ENCODE results near the gene BCKDK.

Gene BCKDK

GRCh38 chr16:31127182-31127581, 19.0 kb downstream of the BCKDK start:
- TF ChIP-seq CTCF (IDR thresholded peaks at IDR 0.05; ENCODE audit: low read depth, low read length, missing control alignments), result no peak
- DNase-seq (ENCODE audit: extremely low read depth, low read depth), result no peak
- no peak overlapping the region for H3K4me3 ChIP-seq (replicated peaks; ENCODE audit: low read depth, low read length)

GRCh38 chr16:31128711-31129567, 20.8 kb downstream of the BCKDK start:
- H3K4me3 ChIP-seq (replicated peaks; ENCODE audit: low read depth, low read length), result no peak overlapping the region
- DNase-seq (ENCODE audit: extremely low read depth, low read depth), result no peak
- no peak for TF ChIP-seq CTCF (IDR thresholded peaks at IDR 0.05; ENCODE audit: low read depth, low read length, missing control alignments)

GRCh38 chr16:31129568-31130335, 21.6 kb downstream of the BCKDK start:
- TF ChIP-seq CTCF (IDR thresholded peaks at IDR 0.05; ENCODE audit: low read depth, low read length, missing control alignments), result no peak
- H3K4me3 ChIP-seq (replicated peaks; ENCODE audit: low read depth, low read length), result no peak overlapping the region
- DNase-seq (ENCODE audit: extremely low read depth, low read depth), result no peak

- no peak for TF ChIP-seq CTCF (IDR thresholded peaks at IDR 0.05; ENCODE audit: low read depth, low read length, missing control alignments)
- DNase-seq (ENCODE audit: extremely low read depth, low read depth), result no peak
- no peak overlapping the region for H3K4me3 ChIP-seq (replicated peaks; ENCODE audit: low read depth, low read length)
These were observed 22.2 kb downstream of the BCKDK start for GRCh38 chr16:31130336-31130891.

- no peak for TF ChIP-seq CTCF (IDR thresholded peaks at IDR 0.05; ENCODE audit: low read depth, low read length, missing control alignments)
- DNase-seq (ENCODE audit: extremely low read depth, low read depth), result no peak
- no peak overlapping the region for H3K4me3 ChIP-seq (replicated peaks; ENCODE audit: low read depth, low read length)
These were observed 22.7 kb downstream of the BCKDK start for GRCh38 chr16:31130899-31131298.

GRCh38 chr16:31131416-31131815, 23.2 kb downstream of the BCKDK start:
- H3K4me3 ChIP-seq (replicated peaks; ENCODE audit: low read depth, low read length), result no peak overlapping the region
- TF ChIP-seq CTCF (IDR thresholded peaks at IDR 0.05; ENCODE audit: low read depth, low read length, missing control alignments), result no peak
- DNase-seq (ENCODE audit: extremely low read depth, low read depth), result no peak

All from HFF-Myc (cell line).